DMS 273 treated with DMSO at 0.1 percent for 48 hours (cell line): ENCODE results near the gene SELENOT.

Experiments
- DNase-seq: peaks from one replicate; lab custom pipeline; 2025; lab: John Stamatoyannopoulos, UW

The SELENOT gene

GRCh38 chr3:150662410-150663200 lies 59.5 kb downstream of the SELENOT start:
- no peak for DNase-seq

- no peak for DNase-seq
Observed at GRCh38 chr3:150663461-150663860, 60.3 kb downstream of the SELENOT start.

DNA sequence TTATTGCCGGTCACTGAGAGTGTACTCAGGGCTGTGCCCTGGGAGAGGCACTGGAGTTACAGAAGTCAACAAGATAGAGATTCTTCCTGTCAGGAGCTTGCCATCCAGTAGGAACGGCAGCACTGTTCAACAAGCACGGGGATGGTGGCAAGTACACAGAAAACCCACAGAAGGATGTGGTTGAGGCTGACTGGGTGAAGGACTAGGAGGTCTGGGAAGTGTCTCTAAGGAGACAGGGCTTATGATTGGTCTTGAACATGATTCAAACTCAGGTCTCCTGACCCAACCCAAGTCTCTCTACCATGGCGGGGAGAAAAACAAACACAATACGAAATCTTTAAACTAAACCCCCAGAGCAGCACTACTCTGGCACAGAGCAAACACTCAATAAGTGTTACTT lies 63.0 kb downstream of the SELENOT start:
- no peak for DNase-seq

- DNase-seq = no peak
Observed at GRCh38 chr3:150673966-150674365, 70.8 kb downstream of the SELENOT start.

GRCh38 chr3:150675587-150675986 lies 72.5 kb downstream of the SELENOT start:
- no peak for DNase-seq
